AG04450 (cell line): ENCODE data around the gene RHBDF2. TPM values are rescaled to one million over a fixed set of nuclear protein-coding genes. Genes with fewer than 3 reads are reported as not detected.
A peak's percentile ranks its signal among the peaks of the same experiment; 100 is the strongest.

Source experiments
- CTCF ChIA-PET: fragments of 300-600, 350-600 bp; formaldehyde crosslinking; extraction: SDS; loops from one replicate; lab custom pipeline; 2022; ENCODE audit warnings: antibody characterized with exemption, inconsistent platforms; lab: Charles Lee
- POLR2A ChIA-PET: fragments of 350-600 bp; formaldehyde crosslinking; extraction: SDS; loops from one replicate; lab custom pipeline; 2021; ENCODE audit warnings: antibody characterized with exemption, inconsistent platforms; lab: Yijun Ruan, JAX
- DNase-seq: peaks from one replicate; pipeline ENCODE4 v3.0.0-alpha.2; 2011; ENCODE audit warnings: low read depth, low spot score
- H3K27ac ChIP-seq: one replicate; pipeline ENCODE4 v1.5.1; 2012; ENCODE audit warnings: low read depth, low read length, control low read depth
- H3K27me3 ChIP-seq: one replicate; pipeline ENCODE4 v1.6.0; 2012; ENCODE audit warnings: low read length; ENCODE audit not compliant: control insufficient read depth, insufficient read depth
- H3K4me3 ChIP-seq: 2 replicates; pipeline ENCODE4 v1.5.1; 2011; ENCODE audit warnings: mild to moderate bottlenecking, low read depth, low read length, control low read depth
- H3K9me3 ChIP-seq: 2 replicates; pipeline ENCODE4 v1.5.1; 2012; ENCODE audit warnings: low read length; ENCODE audit not compliant: control insufficient read depth, insufficient read depth
- CTCF ChIP-seq: IDR thresholded peaks from 2 replicates; pipeline ENCODE4 v1.5.1; 2011; ENCODE audit warnings: low read depth, low read length, control low read depth, inconsistent platforms
- polyA plus RNA-seq: library from polyadenylated mRNA; depleted of rRNA; stranded (reverse); fragments of >200 nt; gene quantifications from 2 replicates; pipeline ENCODE4 v1.2.3, GENCODE V29; 2011

RHBDF2 gene
- polyA plus RNA-seq, 1 experiment, result 5.4 TPM

GRCh38 chr17:76493505-76494167 is 7.6 kb downstream of the RHBDF2 start:
- ChIA-PET POLR2A (interaction anchor here (0.7 to 1.3 kb wide), 4 partner anchors 9 to 35 kb away, joined by 3 to 4 read pairs (median 4); no protein-coding TSS in a partner anchor), CTCF (interaction anchor here (1.2 to 2.6 kb wide), 3 partner anchors 14 to 35 kb away, joined by 6 to 8 read pairs (median 7); partner anchors contain the start of gene AANAT)
- Histone ChIP-seq H3K9me3 (no peaks in the 10 kb centered on the region), H3K27me3 (no peaks in the 10 kb centered on the region), H3K27ac (peak overlapping the region; percentile 94), H3K4me3 (no peak overlapping the region)
- no peak for DNase-seq
- TF ChIP-seq CTCF, result no peak

- CTCF ChIA-PET, result interaction anchor here (1.2 to 2.6 kb wide), 3 partner anchors 14 to 34 kb away, joined by 6 to 8 read pairs (median 7); partner anchors contain the start of gene AANAT
- no peaks in the 10 kb centered on the region for H3K27me3 ChIP-seq
- no peak for TF ChIP-seq CTCF
- peak overlapping the region; percentile 94 for H3K27ac ChIP-seq
- peak; percentile 68 for DNase-seq
- H3K9me3 ChIP-seq, result no peaks in the 10 kb centered on the region
- POLR2A ChIA-PET, result interaction anchor here (0.7 to 1.3 kb wide), 4 partner anchors 8 to 34 kb away, joined by 3 to 4 read pairs (median 4); no protein-coding TSS in a partner anchor
- peak overlapping the region; percentile 10 for H3K4me3 ChIP-seq
These were observed 8.2 kb downstream of the RHBDF2 start for GRCh38 chr17:76492989-76493501.

GRCh38 chr17:76492123-76492988 is 8.9 kb downstream of the RHBDF2 start:
- Histone ChIP-seq H3K27me3 (no peaks in the 10 kb centered on the region), H3K4me3 (peak overlapping the region; percentile 10; the same call in 1 of the 2 replicates), H3K9me3 (no peaks in the 10 kb centered on the region), H3K27ac (peak overlapping the region; percentile 94)
- POLR2A ChIA-PET, result interaction anchor here (1.0 to 1.3 kb wide), 3 partner anchors 7 to 30 kb away, joined by 3 to 4 read pairs (median 4); no protein-coding TSS in a partner anchor
- DNase-seq, result no peak
- CTCF ChIA-PET, result interaction anchor here (0.6 to 2.6 kb wide), 4 partner anchors 15 to 34 kb away, joined by 3 to 8 read pairs (median 6); partner anchors contain the start of gene AANAT
- no peak for TF ChIP-seq CTCF

GRCh38 chr17:76491271-76492122 is 9.7 kb downstream of the RHBDF2 start:
- Histone ChIP-seq H3K27me3 (no peaks in the 10 kb centered on the region), H3K9me3 (no peaks in the 10 kb centered on the region), H3K4me3 (no peak overlapping the region), H3K27ac (peak overlapping the region; percentile 21)
- DNase-seq, result no peak
- no peak for TF ChIP-seq CTCF
- ChIA-PET POLR2A (no interaction called here), CTCF (interaction anchor here (1.1 kb wide), 1 partner anchor 25 kb away, joined by 3 read pairs; no protein-coding TSS in a partner anchor)
